K562 (cell line): ENCODE results near the gene MYH6. TPM values are rescaled to one million over a fixed set of nuclear protein-coding genes. Genes with fewer than 3 reads are reported as not detected.

Experiments used
- ATAC-seq: fragments of 200-7000 bp; cut with Tn5 transposase; 3 replicates; pipeline ENCODE4 v1.9.1; 2020; ENCODE audit warnings: moderate library complexity
- BruUV-seq: library from RNA; stranded (reverse); fragments of 400-500 nt; replicated peaks from 2 replicates; lab custom pipeline; 2021; lab: Mats Ljungman, UMichigan
- CTCF ChIA-PET: fragments of 300-600 bp; formaldehyde crosslinking; extraction: SDS; loops from one replicate; lab custom pipeline; 2021; ENCODE audit warnings: low intra/inter-chr PET ratio; lab: Yijun Ruan, JAX
- POLR2A ChIA-PET: fragments of 300-600, 350-650 bp; sonication (Branson Sonifier 250); formaldehyde crosslinking; extraction: SDS; loops from one replicate; lab custom pipeline; 2021; ENCODE audit warnings: antibody characterized with exemption, inconsistent platforms; lab: Yijun Ruan, JAX
- DNase-seq, 4 experiments: peaks; one replicate each; pipeline versions ENCODE4 v3.0.0 to v3.0.0-alpha.2; 2011 to 2018; ENCODE audit warnings: low spot score in 3 of 4, mixed read lengths in 3 of 4; ENCODE audit errors: extremely low read depth in 1 of 4
- FAIRE-seq: peaks from 2 replicates; lab custom pipeline; 2011; peaks lifted over from hg19 to GRCh38; lab: Jason Lieb, UNC
- H2AFZ ChIP-seq: 2 replicates; pipeline ENCODE4 v1.6.0; 2011; ENCODE audit warnings: low read depth, low read length, control low read depth, inconsistent platforms
- H3K27ac ChIP-seq: fragments of 200-600 bp; 3 replicates; pipeline ENCODE4 v1.8.0; 2011; ENCODE audit warnings: low read depth, mild to moderate bottlenecking, control low read depth, inconsistent platforms, low read length, moderate library complexity, mixed read lengths; ENCODE audit errors: extremely low read depth
- H3K27me3 ChIP-seq, 2 experiments: fragments of 300-600 bp in 1 of 2; 2 replicates in 1 of 2; 3 replicates in 1 of 2; pipeline versions ENCODE4 v1.6.0 to v1.8.0; 2011; ENCODE audit warnings: inconsistent platforms in 2 of 2, low read length in 2 of 2, mild to moderate bottlenecking in 1 of 2, mixed read lengths in 1 of 2, moderate library complexity in 1 of 2; ENCODE audit not compliant: control insufficient read depth in 2 of 2, insufficient read depth in 2 of 2
- H3K36me3 ChIP-seq: fragments of 300-600 bp; 3 replicates; pipeline ENCODE4 v1.8.0; 2011; ENCODE audit warnings: mild to moderate bottlenecking, low read length, inconsistent platforms; ENCODE audit not compliant: control insufficient read depth, insufficient read depth
- H3K4me1 ChIP-seq, 2 experiments: fragments of 200-600 bp in 1 of 2; replicated peaks in 1 of 2; 2 replicates in 1 of 2; 3 replicates in 1 of 2; pipeline versions ENCODE4 v1.5.1 to v1.8.0; 2011; ENCODE audit warnings: inconsistent platforms in 2 of 2, low read length in 2 of 2, mild to moderate bottlenecking in 1 of 2, mixed read lengths in 1 of 2, moderate library complexity in 1 of 2; ENCODE audit not compliant: control insufficient read depth in 2 of 2, insufficient read depth in 2 of 2
- H3K4me2 ChIP-seq: 2 replicates; pipeline ENCODE4 v1.6.1; 2011; ENCODE audit warnings: low read length, control low read depth, inconsistent platforms, mixed read lengths; ENCODE audit not compliant: insufficient read depth
- H3K4me3 ChIP-seq: fragments of 200-600 bp; sonication (generic), shearing (Covaris generic); 2 replicates; pipeline ENCODE4 v1.5.1; 2016; ENCODE audit warnings: control low read depth, inconsistent platforms
- H3K79me2 ChIP-seq: fragments of 200-600 bp; 3 replicates; pipeline ENCODE4 v1.8.0; 2011; ENCODE audit warnings: low read length, inconsistent platforms; ENCODE audit not compliant: control insufficient read depth, insufficient read depth
- H3K9ac ChIP-seq, 2 experiments: 2 replicates each; pipeline versions ENCODE4 v1.6.0 to v1.6.1; 2011; ENCODE audit warnings: low read depth in 2 of 2, low read length in 2 of 2, control low read depth in 1 of 2, inconsistent platforms in 1 of 2, mild to moderate bottlenecking in 1 of 2, mixed read lengths in 1 of 2; ENCODE audit not compliant: insufficient read depth in 1 of 2
- H3K9me1 ChIP-seq: one replicate; pipeline ENCODE4 v1.6.0; 2011; ENCODE audit warnings: inconsistent platforms, mild to moderate bottlenecking, low read length, moderate library complexity; ENCODE audit not compliant: control insufficient read depth, insufficient read depth
- H3K9me3 ChIP-seq: replicated peaks from 2 replicates; pipeline ENCODE4 v1.5.1; 2011; ENCODE audit warnings: low read depth, low read length, inconsistent platforms; ENCODE audit not compliant: control insufficient read depth, insufficient read depth
- H4K20me1 ChIP-seq: replicated peaks from 2 replicates; pipeline ENCODE4 v1.6.1; 2011; ENCODE audit warnings: low read length, inconsistent platforms, mixed read lengths; ENCODE audit not compliant: control insufficient read depth, insufficient read depth
- ARID3B ChIP-seq: fragments of 250-450 bp; sonication (Bioruptor Pico); IDR thresholded peaks from 2 replicates; pipeline ENCODE4 v1.4.0; 2020; ENCODE audit warnings: borderline replicate concordance
- GABPB2 ChIP-seq: fragments of 250-450 bp; sonication (Bioruptor Pico); conservative IDR thresholded peaks from 2 replicates; pipeline ENCODE4 v1.5.1; 2021; ENCODE audit warnings: mild to moderate bottlenecking
- HLTF ChIP-seq: fragments of 450-650 bp; IDR thresholded peaks from 2 replicates; pipeline ENCODE4 v1.6.1; 2016
- ILF3 ChIP-seq: fragments of 450-650 bp; IDR thresholded peaks from 2 replicates; pipeline ENCODE4 v1.6.1; 2018; ENCODE audit warnings: antibody characterized with exemption, mild to moderate bottlenecking, moderate library complexity, borderline replicate concordance
- KLF1 ChIP-seq: fragments of 450-650 bp; IDR thresholded peaks from 2 replicates; pipeline ENCODE4 v1.6.1; 2016; ENCODE audit warnings: missing genetic modification characterization, missing compliant biosample characterization
- NEUROD1 ChIP-seq: fragments of 150-350 bp; IDR thresholded peaks from 2 replicates; pipeline ENCODE4 v1.6.1; 2014; ENCODE audit warnings: borderline replicate concordance, low read length, low read depth; ENCODE audit not compliant: partially characterized antibody
- NFIC ChIP-seq: fragments of 450-650 bp; IDR thresholded peaks from 2 replicates; pipeline ENCODE4 v1.6.1; 2017; ENCODE audit warnings: mild to moderate bottlenecking, inconsistent platforms
- NFXL1 ChIP-seq: fragments of 450-650 bp; formaldehyde crosslinking; IDR thresholded peaks from 2 replicates; pipeline ENCODE4 v1.4.0; 2021; ENCODE audit warnings: mild to moderate bottlenecking
- POLR2AphosphoS5 ChIP-seq: IDR thresholded peaks from 2 replicates; pipeline ENCODE4 v1.6.1; 2011; ENCODE audit warnings: mild to moderate bottlenecking, low read depth, low read length, moderate library complexity; ENCODE audit not compliant: control insufficient read depth, insufficient read depth
- PRMT5 ChIP-seq: sonication (generic); formaldehyde crosslinking; IDR thresholded peaks from 2 replicates; pipeline ENCODE4 v1.5.0; 2020; ENCODE audit warnings: missing genetic modification reagents
- SNRNP70 ChIP-seq: fragments of 200-400 bp; formaldehyde crosslinking; optimal IDR thresholded peaks from 2 replicates; pipeline ENCODE3; 2017; ENCODE audit warnings: low read depth, low read length
- SPI1 ChIP-seq: IDR thresholded peaks from 2 replicates; pipeline ENCODE4 v1.6.1; 2011; ENCODE audit warnings: low read depth, low read length, control low read depth, borderline replicate concordance
- TAF7 ChIP-seq: fragments of 450-650 bp; IDR thresholded peaks from 2 replicates; pipeline ENCODE4 v1.6.1; 2016; ENCODE audit warnings: missing genetic modification characterization, missing compliant biosample characterization
- XRCC4 ChIP-seq: IDR thresholded peaks from one replicate; pipeline ENCODE4 v1.6.1; 2011; ENCODE audit not compliant: insufficient read depth, insufficient read length; ENCODE audit errors: extremely low read depth
- ZNF146 ChIP-seq: IDR thresholded peaks from one replicate; pipeline ENCODE4 v1.6.1; 2018; ENCODE audit warnings: missing compliant biosample characterization; ENCODE audit not compliant: unreplicated experiment
- ZNF584 ChIP-seq: fragments of 200-800 bp; sonication (Bioruptor generic); IDR thresholded peaks from 2 replicates; pipeline ENCODE4 v1.6.1; 2016; ENCODE audit warnings: low read depth, mild to moderate bottlenecking, missing genetic modification characterization, missing compliant biosample characterization
- WGBS: fragments of 100-300 bp; shearing (Covaris generic); methylation state at CpG from one replicate; pipeline ENCODE4 v1.1.6; 2016; ENCODE audit warnings: low coverage, mixed read lengths; ENCODE audit not compliant: insufficient coverage; ENCODE audit errors: missing lambda C conversion rate; 5-methylcytosine and 5-hydroxymethylcytosine counted together
- in situ Hi-C: fragments of 300-500 bp; cut with MboI; formaldehyde crosslinking; loops from 4 replicates; pipeline ENCODE4 v1.15.0; 2018; ENCODE audit warnings: inconsistent platforms, mixed read lengths
- intact Hi-C: fragments of 100-400 bp; cut with micrococcal nuclease; formaldehyde crosslinking; loops from 2 replicates; pipeline ENCODE4 v1.14.2; 2022
- polyA plus RNA-seq, 8 experiments: library from polyadenylated mRNA; depleted of rRNA in 4 of 8; stranded (reverse) in 5 of 8; unstranded in 3 of 8; fragments of >200 nt; fragmentation: Nextera tagmentation in 2 of 8; fragmentation: Illumina TruSeq in 1 of 8; extraction: Ambion mirVana in 2 of 8; extraction: Trizol in 1 of 8; gene quantifications; 2 replicates each; pipeline versions ENCODE4 v1.2.1 to v1.2.3, GENCODE V29; 2011 to 2014; ENCODE audit warnings: inconsistent platforms in 1 of 8, missing spikeins in 1 of 8
- total RNA-seq, 7 experiments: library from RNA; depleted of rRNA in 6 of 7; stranded (reverse); fragments of >200 nt in 6 of 7; fragmentation: Illumina TruSeq in 2 of 7; extraction: Trizol in 2 of 7; gene quantifications; 2 replicates each; pipeline versions ENCODE4 v1.2.1 to v1.2.3, GENCODE V29; 2011 to 2021; ENCODE audit warnings: low replicate concordance in 1 of 7
- TF ChIP-seq, protein P1 (sequence below): fragments of 450-650 bp; formaldehyde crosslinking; conservative IDR thresholded peaks from 2 replicates; pipeline ENCODE4 v1.4.0; 2022; ENCODE audit warnings: mild to moderate bottlenecking, missing genetic modification characterization
- TF ChIP-seq, protein P2 (sequence below): fragments of 450-650 bp; IDR thresholded peaks from 2 replicates; pipeline ENCODE4 v1.6.1; 2017; ENCODE audit warnings: antibody characterized with exemption

Gene MYH6
- total and polyA plus RNA-seq, 9 of the 15 experiments (the other 6 are each of a cell fraction or from before 2014, with no cell fraction given), result not detected

DNA sequence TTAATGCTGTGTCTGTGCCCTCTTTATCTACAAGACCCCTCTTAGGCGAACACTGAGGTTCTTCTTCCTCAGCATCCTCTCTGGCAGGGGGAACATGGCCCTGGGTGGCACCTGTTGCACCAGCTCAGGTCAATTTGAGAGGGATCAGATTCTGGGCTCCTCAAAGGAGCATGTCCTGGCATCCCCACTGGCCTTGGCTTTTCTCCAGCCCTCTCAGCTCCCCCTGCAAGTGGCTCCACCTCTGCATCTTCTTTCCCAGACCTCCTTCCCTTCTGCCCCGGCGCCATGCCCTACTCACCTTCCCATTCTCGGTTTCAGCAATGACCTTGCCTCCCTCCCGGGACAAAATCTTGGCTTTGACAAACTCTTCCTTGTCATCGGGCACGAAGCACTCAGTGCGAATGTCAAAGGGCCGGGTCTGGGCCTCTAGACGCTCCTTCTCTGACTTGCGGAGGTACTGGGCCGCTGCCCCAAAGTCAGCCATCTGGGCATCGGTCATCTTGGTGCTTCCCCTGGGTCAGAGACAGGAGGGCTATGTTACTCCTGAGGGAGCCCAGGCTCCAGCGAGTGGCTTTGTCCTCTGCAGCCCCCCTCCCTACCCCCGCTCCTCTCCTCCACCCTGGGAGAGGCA lies 1.2 kb downstream of the MYH6 start:
- WGBS, result 0% methylated on average over 12 of the region's 15 CpGs
- H3K79me2 ChIP-seq, result no peaks in the 10 kb centered on the region
- no peaks in the 10 kb centered on the region for H3K9me3 ChIP-seq
- ChIA-PET POLR2A (interaction anchor here (0.6 to 0.7 kb wide), 2 partner anchors 20 to 27 kb away, joined by 3 read pairs; no protein-coding TSS in a partner anchor), CTCF (no interaction called here)
- H3K36me3 ChIP-seq, result no peaks in the 10 kb centered on the region
- peaks cover 0 to 6% of the 10 kb centered on the region in 2 experiments; a peak in 2 of 5 replicates for H3K4me1 ChIP-seq
- intact Hi-C loops, result no loop called here
- TF ChIP-seq NFIC (no peak), SNRNP70 (no peak), ILF3 (no peak), NFXL1 (CRISPR knock-in tag) (no peak), ZNF584 (CRISPR knock-in tag) (no peak), NEUROD1 (no peak), ZNF146 (no peak), GABPB2 (CRISPR knock-in tag) (no peak), XRCC4 (no peak), HLTF (no peak), POLR2AphosphoS5 (no peak), TAF7 (no peak), SPI1 (no peak), ARID3B (no peak), PRMT5 (CRISPR knock-in tag) (no peak), KLF1 (tag) (no peak)
- TF ChIP-seq, protein P1, sequence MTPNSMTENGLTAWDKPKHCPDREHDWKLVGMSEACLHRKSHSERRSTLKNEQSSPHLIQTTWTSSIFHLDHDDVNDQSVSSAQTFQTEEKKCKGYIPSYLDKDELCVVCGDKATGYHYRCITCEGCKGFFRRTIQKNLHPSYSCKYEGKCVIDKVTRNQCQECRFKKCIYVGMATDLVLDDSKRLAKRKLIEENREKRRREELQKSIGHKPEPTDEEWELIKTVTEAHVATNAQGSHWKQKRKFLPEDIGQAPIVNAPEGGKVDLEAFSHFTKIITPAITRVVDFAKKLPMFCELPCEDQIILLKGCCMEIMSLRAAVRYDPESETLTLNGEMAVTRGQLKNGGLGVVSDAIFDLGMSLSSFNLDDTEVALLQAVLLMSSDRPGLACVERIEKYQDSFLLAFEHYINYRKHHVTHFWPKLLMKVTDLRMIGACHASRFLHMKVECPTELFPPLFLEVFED (CRISPR knock-in tag), result no peak
- TF ChIP-seq, protein P2, sequence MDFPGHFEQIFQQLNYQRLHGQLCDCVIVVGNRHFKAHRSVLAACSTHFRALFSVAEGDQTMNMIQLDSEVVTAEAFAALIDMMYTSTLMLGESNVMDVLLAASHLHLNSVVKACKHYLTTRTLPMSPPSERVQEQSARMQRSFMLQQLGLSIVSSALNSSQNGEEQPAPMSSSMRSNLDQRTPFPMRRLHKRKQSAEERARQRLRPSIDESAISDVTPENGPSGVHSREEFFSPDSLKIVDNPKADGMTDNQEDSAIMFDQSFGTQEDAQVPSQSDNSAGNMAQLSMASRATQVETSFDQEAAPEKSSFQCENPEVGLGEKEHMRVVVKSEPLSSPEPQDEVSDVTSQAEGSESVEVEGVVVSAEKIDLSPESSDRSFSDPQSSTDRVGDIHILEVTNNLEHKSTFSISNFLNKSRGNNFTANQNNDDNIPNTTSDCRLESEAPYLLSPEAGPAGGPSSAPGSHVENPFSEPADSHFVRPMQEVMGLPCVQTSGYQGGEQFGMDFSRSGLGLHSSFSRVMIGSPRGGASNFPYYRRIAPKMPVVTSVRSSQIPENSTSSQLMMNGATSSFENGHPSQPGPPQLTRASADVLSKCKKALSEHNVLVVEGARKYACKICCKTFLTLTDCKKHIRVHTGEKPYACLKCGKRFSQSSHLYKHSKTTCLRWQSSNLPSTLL, result no peak
- H2AFZ ChIP-seq, result no peak overlapping the region
- peaks cover 22 to 86% of the 10 kb centered on the region in 2 experiments; a peak in 4 of 5 replicates for H3K27me3 ChIP-seq
- H3K27ac ChIP-seq, result no peak overlapping the region
- H3K9me1 ChIP-seq, result no peaks in the 10 kb centered on the region
- no peak overlapping the region for H3K4me3 ChIP-seq
- no peak for ATAC-seq
- DNase-seq, result no peak
- no peak for FAIRE-seq
- BruUV-seq, result no TSS peak
- in situ Hi-C loops, result no loop called here
- no peaks in the 10 kb centered on the region for H4K20me1 ChIP-seq
- no peak overlapping the region for H3K9ac ChIP-seq
- no peak overlapping the region for H3K4me2 ChIP-seq
